Heart right ventricle (tissue), 16 donors: ENCODE data around the gene PALD1. TPM values are rescaled to one million over a fixed set of nuclear protein-coding genes. Genes with fewer than 3 reads are reported as not detected.

ENCODE experiments used
- ATAC-seq, 8 donors: fragments of 200-7000 bp; cut with Tn5 transposase; one replicate each; pipeline ENCODE4 v1.9.1; 2020; ENCODE audit warnings: mild to moderate bottlenecking in 8 of 8, moderate library complexity in 8 of 8, moderate number of reproducible peaks in 1 of 8
- DNase-seq, 2 donors: peaks; one replicate each; pipeline ENCODE4 v3.0.0-alpha.2; 2020
- H3K27ac ChIP-seq, 10 donors: fragments of 200-600 bp; sonication (generic) in 2 of 10; one replicate each; pipeline versions ENCODE4 v1.5.0 to v1.8.0; 2020 to 2022; ENCODE audit warnings: mild to moderate bottlenecking in 3 of 10
- H3K27me3 ChIP-seq, 7 donors: fragments of 200-600 bp; one replicate each; pipeline ENCODE4 v1.8.0; 2021 to 2022; ENCODE audit warnings: mild to moderate bottlenecking in 2 of 7
- H3K36me3 ChIP-seq, 9 donors: fragments of 200-600 bp; sonication (generic) in 1 of 9; one replicate each; pipeline versions ENCODE4 v1.5.0 to v1.8.0; 2020 to 2022; ENCODE audit warnings: mild to moderate bottlenecking in 2 of 9
- H3K4me1 ChIP-seq, 9 donors: fragments of 200-600 bp; sonication (generic) in 1 of 9; one replicate each; pipeline versions ENCODE4 v1.5.0 to v1.8.0; 2020 to 2022; ENCODE audit warnings: mild to moderate bottlenecking in 4 of 9
- H3K4me3 ChIP-seq, 10 donors: fragments of 200-600 bp; sonication (generic) in 2 of 10; one replicate each; pipeline versions ENCODE4 v1.5.0 to v1.8.0; 2020 to 2022; ENCODE audit warnings: mild to moderate bottlenecking in 7 of 10, moderate library complexity in 2 of 10
- H3K9me3 ChIP-seq, 11 donors: fragments of 200-600 bp in 10 of 11; sonication (generic) in 2 of 11; one replicate each; pipeline versions ENCODE4 v1.5.0 to v1.8.0; 2013 to 2022; ENCODE audit warnings: mild to moderate bottlenecking in 2 of 11, control low read depth in 1 of 11, moderate library complexity in 1 of 11
- CTCF ChIP-seq, 9 donors: fragments of 200-600 bp; sonication (generic) in 2 of 9; IDR thresholded peaks; one replicate each; pipeline versions ENCODE4 v1.5.0 to v1.8.0; 2021 to 2022; ENCODE audit warnings: antibody characterized with exemption in 9 of 9, mild to moderate bottlenecking in 5 of 9, moderate library complexity in 1 of 9
- WGBS, 2 donors: extraction: QIAGEN DNeasy Blood & Tissue Kit; methylation state at CpG; one replicate each; pipeline ENCODE4 v1.1.7; 2013; ENCODE audit warnings: inconsistent platforms in 1 of 2; 5-methylcytosine and 5-hydroxymethylcytosine counted together
- intact Hi-C, 10 donors: fragments of 100-400 bp; cut with DNase I; formaldehyde crosslinking; loops; one replicate each; pipeline versions ENCODE4 v1.11.1 to v1.14.2; 2022
- polyA plus RNA-seq, 2 donors: library from polyadenylated mRNA; stranded (reverse); fragments of 200-250 nt; gene quantifications; one replicate each; pipeline ENCODE4 v1.2.3, GENCODE V29; 2013
- total RNA-seq, 10 donors: library from RNA; stranded (reverse); fragmentation: NEBNext Ultra II Directional in 3 of 10; extraction: Animal tissue kit (Norgen Biotek cat#: 25700) in 3 of 10; gene quantifications; one replicate each; pipeline versions ENCODE4 v1.2.1 to v1.2.4, GENCODE V29; 2021 to 2023
- donor health status: Arrhythmogenic right ventricular cardiomyopathy.
- donor health status: ischemic (EF 13 %, LVEDD 7.1; RV severe dilation, severe dysfunction).
- donor health status: healthy with polysubstance abuse.
- donor health status: DM: no; HTN: yes; CAD: no.
- donor health status: DM: no; HTN: no; CAD: no.
- donor health status: ischemic (EF 25% LVEDD 6.9; RV normal size, moderate dysfunction).
- donor health status: ischemic (EF 25% LVEDD 5.7; RV mildly dilated, moderate dysfunction).
- donor health status: healthy.
- donor health status: DM: yes; HTN: yes; CAD: no.
- donor health status: Ischemic cardiomyopathy.
- donor health status: ischemic (EF 35%, LVEDD 5.7; RV mildly dilated, moderate dysfunction).
- donor health status: nonischemic (EF 11% LVEDD 7.7; RV severe dilation, severe dysfunction).
- donor health status: DM: yes; HTN: yes; CAD: no.
- donor health status: PGD.
- donor health status: ischemic (EF 29% LVEDD 5.4; RV normal size, mild dysfunction).
- donor health status: nonischemic (EF 23%, LVEDD 6.1; RV moderate dilation, normal function).

PALD1 gene
- total and polyA plus RNA-seq, 12 donors = 4.1 to 10.3 (median 5.9) TPM

DNA sequence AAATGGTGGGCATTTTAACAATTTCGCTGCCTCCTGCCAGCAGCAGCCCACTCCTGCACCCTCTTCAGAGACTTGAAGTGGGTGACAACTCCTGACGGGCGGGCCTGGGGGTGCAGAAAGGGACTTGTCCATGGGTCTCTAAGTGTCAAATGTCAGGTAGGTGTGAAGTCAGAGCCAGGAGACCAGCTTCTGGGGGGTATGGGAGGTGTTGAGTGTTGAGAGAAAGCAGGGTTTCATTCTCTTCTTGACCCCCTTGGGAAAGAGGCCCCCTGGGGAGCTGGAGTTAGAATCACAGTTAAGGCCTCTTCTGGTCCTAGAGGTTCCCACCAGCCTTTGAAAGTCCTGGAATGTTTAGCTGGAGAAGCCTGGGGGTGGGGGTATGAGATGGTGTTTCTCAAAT, 11.6 kb upstream of the PALD1 start:
- H3K9me3 ChIP-seq = no peaks in the 10 kb centered on the region
- H3K4me1 ChIP-seq = peaks cover 12 to 34% (median 20%) of the 10 kb centered on the region in 9 donors
- H3K27me3 ChIP-seq = no peaks in the 10 kb centered on the region
- 92 to 94% methylated on average over 3 of the region's 3 CpGs for WGBS, 2 donors
- intact Hi-C loops = loop anchor here in 4 of 10 donors (5.0 to 10.0 kb wide), 2 partner anchors 288 to 295 kb away; no protein-coding TSS in a partner anchor
- H3K36me3 ChIP-seq = no peaks in the 10 kb centered on the region
- DNase-seq = no peak
- no peak overlapping the region for H3K27ac ChIP-seq
- H3K4me3 ChIP-seq = no peak overlapping the region
- TF ChIP-seq CTCF (IDR thresholded peaks at IDR 0.05) = no peak
- ATAC-seq = no peak

- WGBS, 2 donors = 86 to 88% methylated on average over 8 of the region's 8 CpGs
- Histone ChIP-seq H3K4me3 (no peak overlapping the region), H3K27me3 (peaks cover 0 to 11% (median 0%) of the 10 kb centered on the region in 7 donors), H3K9me3 (no peaks in the 10 kb centered on the region), H3K27ac (no peak overlapping the region), H3K4me1 (peaks cover under 1 to 24% (median 8%) of the 10 kb centered on the region in 9 donors), H3K36me3 (no peaks in the 10 kb centered on the region)
- intact Hi-C loops = no loop called here
- no peak for ATAC-seq
- DNase-seq = no peak
- TF ChIP-seq CTCF (IDR thresholded peaks at IDR 0.05) = no peak
Measured at GRCh38 chr10:70472799-70473454, 5.6 kb upstream of the PALD1 start.

DNA sequence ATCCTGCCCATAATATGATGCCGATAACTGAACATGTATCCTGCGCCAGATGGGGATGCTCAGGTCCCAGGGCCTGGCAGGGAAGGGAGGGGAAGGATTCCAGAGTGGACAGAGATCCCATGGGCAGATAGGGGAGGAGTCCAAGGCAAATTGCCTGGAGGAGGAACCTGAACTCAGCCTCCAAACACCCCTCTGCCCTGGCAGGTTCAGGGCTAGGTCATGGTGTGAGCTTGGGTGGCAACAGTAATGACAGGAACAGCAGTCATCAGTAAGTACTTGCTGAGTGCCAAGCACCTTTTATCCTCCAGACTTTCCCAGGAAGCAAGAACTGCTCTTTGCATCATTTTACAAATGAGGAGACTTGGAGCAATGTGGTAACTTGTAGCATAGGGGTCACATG, 3.8 kb upstream of the PALD1 start:
- no peak for TF ChIP-seq CTCF (IDR thresholded peaks at IDR 0.05)
- DNase-seq (no peak), ATAC-seq (no peak)
- intact Hi-C loops = loop anchor here in 1 of 10 donors (5.0 kb wide), 1 partner anchor 38 kb away; no protein-coding TSS in a partner anchor
- 88 to 90% methylated on average over 2 of the region's 2 CpGs for WGBS, 2 donors
- peaks cover 11 to 28% (median 20%) of the 10 kb centered on the region in 9 donors for H3K4me1 ChIP-seq
- no peak overlapping the region for H3K27ac ChIP-seq
- H3K9me3 ChIP-seq = no peaks in the 10 kb centered on the region
- H3K4me3 ChIP-seq = no peak overlapping the region
- peaks cover 0 to 30% (median 0%) of the 10 kb centered on the region in 7 donors for H3K27me3 ChIP-seq
- no peaks in the 10 kb centered on the region for H3K36me3 ChIP-seq

DNA sequence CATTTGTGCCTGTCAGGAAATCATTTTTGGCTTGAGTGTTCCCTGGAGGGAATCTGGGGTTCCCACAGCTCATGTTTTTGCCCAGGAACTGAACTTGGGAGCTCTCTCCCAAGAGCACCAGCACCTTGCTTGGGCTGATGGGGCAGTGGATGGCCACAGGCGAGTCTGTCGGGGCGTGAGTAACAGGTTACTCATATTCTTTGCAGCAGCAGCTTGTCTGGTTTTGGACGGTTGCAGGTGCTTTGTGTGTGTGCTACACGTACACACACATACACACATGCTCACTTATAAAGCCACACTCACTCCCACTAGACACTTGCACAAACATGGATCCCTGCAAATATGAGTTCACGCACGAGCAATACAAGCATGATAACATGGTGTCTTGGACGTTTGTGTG, 2.9 kb upstream of the PALD1 start:
- Histone ChIP-seq H3K4me1 (peaks cover 19 to 37% (median 29%) of the 10 kb centered on the region in 9 donors), H3K9me3 (no peaks in the 10 kb centered on the region), H3K27ac (no peak overlapping the region), H3K27me3 (peaks cover 0 to 32% (median 0%) of the 10 kb centered on the region in 7 donors), H3K36me3 (no peaks in the 10 kb centered on the region), H3K4me3 (no peak overlapping the region)
- WGBS, 2 donors = 90 to 91% methylated on average over 8 of the region's 8 CpGs
- TF ChIP-seq CTCF (IDR thresholded peaks at IDR 0.05) = no peak
- ATAC-seq = no peak
- intact Hi-C loops = loop anchor here in 1 of 10 donors (5.0 kb wide), 1 partner anchor 37 kb away; no protein-coding TSS in a partner anchor
- DNase-seq = no peak
